Mesenchymal stem cell (in vitro differentiated cells and primary cell): ENCODE data around the gene RBL2.

Experiments used
- DNase-seq: peaks from one replicate; pipeline ENCODE4 v3.0.0-alpha.2; 2013
- H2AFZ ChIP-seq: one replicate; pipeline ENCODE4 v1.6.1; 2013; ENCODE audit warnings: low read depth, mild to moderate bottlenecking, control low read depth, inconsistent platforms, low read length, moderate library complexity
- H2AK5ac ChIP-seq: 2 replicates; pipeline ENCODE4 v1.6.1; 2013; ENCODE audit warnings: low read length, moderate library complexity, mild to moderate bottlenecking, inconsistent platforms; ENCODE audit not compliant: severe bottlenecking
- H2BK120ac ChIP-seq: one replicate; pipeline ENCODE4 v1.6.1; 2013; ENCODE audit warnings: low read depth, mild to moderate bottlenecking, inconsistent platforms, low read length, moderate library complexity
- H2BK12ac ChIP-seq, 2 experiments: one replicate each; pipeline ENCODE4 v1.6.1; 2013; ENCODE audit warnings: inconsistent platforms in 2 of 2, low read length in 2 of 2, mild to moderate bottlenecking in 2 of 2, moderate library complexity in 2 of 2, control low read depth in 1 of 2
- H2BK15ac ChIP-seq: one replicate; pipeline ENCODE4 v1.6.1; 2013; ENCODE audit warnings: mild to moderate bottlenecking, low read depth, inconsistent platforms; ENCODE audit not compliant: poor library complexity, severe bottlenecking
- H2BK5ac ChIP-seq: 2 replicates; pipeline ENCODE4 v1.6.1; 2013; ENCODE audit warnings: low read depth, mild to moderate bottlenecking, low read length, control low read depth, inconsistent platforms; ENCODE audit not compliant: poor library complexity, severe bottlenecking
- H3K14ac ChIP-seq, 2 experiments: one replicate each; pipeline ENCODE4 v1.6.1; 2013; ENCODE audit warnings: inconsistent platforms in 2 of 2, low read length in 2 of 2, control low read depth in 1 of 2, mild to moderate bottlenecking in 1 of 2, moderate library complexity in 1 of 2
- H3K18ac ChIP-seq, 2 experiments: one replicate each; pipeline ENCODE4 v1.6.1; 2013; ENCODE audit warnings: inconsistent platforms in 2 of 2, low read length in 2 of 2, control low read depth in 1 of 2, low read depth in 1 of 2, mild to moderate bottlenecking in 1 of 2
- H3K23ac ChIP-seq, 2 experiments: one replicate each; pipeline ENCODE4 v1.6.1; 2013; ENCODE audit warnings: inconsistent platforms in 2 of 2, low read length in 2 of 2, mild to moderate bottlenecking in 2 of 2, moderate library complexity in 2 of 2, control low read depth in 1 of 2
- H3K27ac ChIP-seq: 2 replicates; pipeline ENCODE4 v1.5.1; 2013; ENCODE audit warnings: mild to moderate bottlenecking, moderate library complexity, low read length, control low read depth, inconsistent platforms; ENCODE audit not compliant: poor library complexity, severe bottlenecking
- H3K27me3 ChIP-seq, 2 experiments: 2 replicates each; pipeline versions ENCODE4 v1.6.1 to v1.7.0; 2013; ENCODE audit warnings: low read length in 2 of 2, mild to moderate bottlenecking in 2 of 2, moderate library complexity in 2 of 2, control low read depth in 1 of 2, inconsistent platforms in 1 of 2; ENCODE audit not compliant: control insufficient read depth in 1 of 2, insufficient read depth in 1 of 2
- H3K36me3 ChIP-seq, 2 experiments: 2 replicates each; pipeline versions ENCODE4 v1.6.1 to v1.7.0; 2013; ENCODE audit warnings: low read length in 2 of 2, control low read depth in 1 of 2, inconsistent platforms in 1 of 2, low read depth in 1 of 2, mild to moderate bottlenecking in 1 of 2; ENCODE audit not compliant: insufficient read depth in 2 of 2, control insufficient read depth in 1 of 2
- H3K4ac ChIP-seq, 2 experiments: one replicate each; pipeline ENCODE4 v1.6.1; 2013; ENCODE audit warnings: inconsistent platforms in 2 of 2, low read length in 2 of 2, mild to moderate bottlenecking in 2 of 2, moderate library complexity in 2 of 2, control low read depth in 1 of 2, low read depth in 1 of 2
- H3K4me1 ChIP-seq: 2 replicates; pipeline ENCODE4 v1.6.1; 2013; ENCODE audit warnings: low read depth, low read length, control low read depth; ENCODE audit not compliant: control insufficient read depth, insufficient read depth
- H3K4me2 ChIP-seq: 2 replicates; pipeline ENCODE4 v1.6.1; 2013; ENCODE audit warnings: low read length, mild to moderate bottlenecking, inconsistent platforms; ENCODE audit not compliant: poor library complexity, severe bottlenecking
- H3K4me3 ChIP-seq, 2 experiments: 2 replicates each; pipeline versions ENCODE4 v1.5.1 to v1.7.0; 2013; ENCODE audit warnings: low read length in 2 of 2, mild to moderate bottlenecking in 2 of 2, control low read depth in 1 of 2, low read depth in 1 of 2; ENCODE audit not compliant: insufficient read depth in 1 of 2
- H3K79me1 ChIP-seq: replicated peaks from 2 replicates; pipeline ENCODE4 v1.6.1; 2013; ENCODE audit warnings: mild to moderate bottlenecking, control low read depth, low read length, inconsistent platforms; ENCODE audit not compliant: poor library complexity, severe bottlenecking
- H3K9ac ChIP-seq: 2 replicates; pipeline ENCODE4 v1.7.0; 2013; ENCODE audit warnings: mild to moderate bottlenecking, low read length, moderate library complexity
- H3K9me3 ChIP-seq: 2 replicates; pipeline ENCODE4 v1.7.0; 2013; ENCODE audit warnings: mild to moderate bottlenecking, low read length; ENCODE audit not compliant: control insufficient read depth
- H4K8ac ChIP-seq: one replicate; pipeline ENCODE4 v1.6.1; 2013; ENCODE audit warnings: inconsistent platforms, mild to moderate bottlenecking, low read length, moderate library complexity
- H4K91ac ChIP-seq: one replicate; pipeline ENCODE4 v1.6.1; 2013; ENCODE audit warnings: mild to moderate bottlenecking, low read length, inconsistent platforms
- WGBS: methylation state at CpG from one replicate; pipeline ENCODE4 v1.1.7; 2013; ENCODE audit warnings: mixed read lengths; 5-methylcytosine and 5-hydroxymethylcytosine counted together

The RBL2 gene

GRCh38 chr16:53503270-53503923, 69.1 kb downstream of the RBL2 start:
- peak overlapping the region; percentile 81 to 91 for H3K18ac ChIP-seq
- H4K91ac ChIP-seq: peak overlapping the region; percentile 75
- H4K8ac ChIP-seq: peak overlapping the region; percentile 98
- peak overlapping the region in 1 of 2 experiments; percentile 35 for H3K23ac ChIP-seq
- H2BK5ac ChIP-seq: no peak overlapping the region
- no peak overlapping the region for H2BK15ac ChIP-seq
- peak overlapping the region in 1 of 2 experiments; percentile 73 for H3K14ac ChIP-seq
- peak overlapping the region; percentile 57 to 85 for H3K4ac ChIP-seq
- no peaks in the 10 kb centered on the region for H3K9me3 ChIP-seq
- peak; percentile 100 for DNase-seq
- WGBS: under 1% methylated on average over 45 of the region's 46 CpGs
- H2BK12ac ChIP-seq: no peak overlapping the region
- H2AFZ ChIP-seq: peak overlapping the region; percentile 60
- peak overlapping the region; percentile 75 for H2AK5ac ChIP-seq
- peak overlapping the region; percentile 74 for H3K4me2 ChIP-seq
- H2BK120ac ChIP-seq: peak overlapping the region; percentile 68
- H3K9ac ChIP-seq: peak overlapping the region; percentile 87
- peaks cover 0 to 9% of the 10 kb centered on the region in 2 experiments for H3K36me3 ChIP-seq
- H3K79me1 ChIP-seq: peaks cover 17% of the 10 kb centered on the region
- no peaks in the 10 kb centered on the region for H3K27me3 ChIP-seq
- H3K4me1 ChIP-seq: peaks cover 9% of the 10 kb centered on the region
- peak overlapping the region; percentile 95 for H3K27ac ChIP-seq
- peak overlapping the region; percentile 78 to 87 for H3K4me3 ChIP-seq

- peaks cover 17% of the 10 kb centered on the region for H3K79me1 ChIP-seq
- H3K27me3 ChIP-seq: no peaks in the 10 kb centered on the region
- peak overlapping the region; percentile 99 for H4K8ac ChIP-seq
- H2BK120ac ChIP-seq: peak overlapping the region; percentile 68
- H4K91ac ChIP-seq: peak overlapping the region; percentile 91
- H2BK15ac ChIP-seq: no peak overlapping the region
- H3K4me1 ChIP-seq: peaks cover 9% of the 10 kb centered on the region
- H3K18ac ChIP-seq: peak overlapping the region; percentile 31 to 90
- 21% methylated on average over 11 of the region's 15 CpGs for WGBS
- H2BK5ac ChIP-seq: no peak overlapping the region
- peak overlapping the region in 1 of 2 experiments; percentile 78 for H3K4me3 ChIP-seq
- no peaks in the 10 kb centered on the region for H3K9me3 ChIP-seq
- peak; percentile 46 for DNase-seq
- H3K4me2 ChIP-seq: peak overlapping the region; percentile 66
- H3K23ac ChIP-seq: no peak overlapping the region
- no peak overlapping the region for H2AFZ ChIP-seq
- peak overlapping the region; percentile 87 for H3K9ac ChIP-seq
- peaks cover 0 to 1% of the 10 kb centered on the region in 2 experiments for H3K36me3 ChIP-seq
- peak overlapping the region; percentile 95 for H3K27ac ChIP-seq
- peak overlapping the region; percentile 60 for H2AK5ac ChIP-seq
- no peak overlapping the region for H2BK12ac ChIP-seq
- peak overlapping the region in 1 of 2 experiments; percentile 19 for H3K14ac ChIP-seq
- peak overlapping the region; percentile 59 to 85 for H3K4ac ChIP-seq
Measured at GRCh38 chr16:53503991-53504663, 69.9 kb downstream of the RBL2 start.

- Histone ChIP-seq H2BK12ac (peak overlapping the region in 1 of 2 experiments; percentile 4), H3K9ac (peak overlapping the region; percentile 87), H3K23ac (no peak overlapping the region), H3K9me3 (no peaks in the 10 kb centered on the region), H3K18ac (no peak overlapping the region), H3K4me3 (peak overlapping the region in 1 of 2 experiments; percentile 78), H3K36me3 (no peaks in the 10 kb centered on the region), H3K79me1 (peaks cover 17% of the 10 kb centered on the region), H4K8ac (peak overlapping the region; percentile 99), H3K4ac (peak overlapping the region; percentile 35 to 59), H3K14ac (no peak overlapping the region), H4K91ac (no peak overlapping the region), H2BK5ac (no peak overlapping the region), H2BK15ac (no peak overlapping the region), H3K27me3 (no peaks in the 10 kb centered on the region), H3K4me1 (peaks cover 9% of the 10 kb centered on the region), H2AK5ac (peak overlapping the region; percentile 60), H2BK120ac (no peak overlapping the region), H3K27ac (peak overlapping the region; percentile 95), H3K4me2 (peak overlapping the region; percentile 66), H2AFZ (no peak overlapping the region)
- peak; percentile 32 for DNase-seq
- 87% methylated on average over 7 of the region's 7 CpGs for WGBS
Measured at GRCh38 chr16:53504665-53505064, 70.4 kb downstream of the RBL2 start.

- no peak overlapping the region for H3K4ac ChIP-seq
- no peak overlapping the region for H2BK120ac ChIP-seq
- no peak for DNase-seq
- H4K8ac ChIP-seq: no peak overlapping the region
- peaks cover 11% of the 10 kb centered on the region for H3K4me1 ChIP-seq
- H4K91ac ChIP-seq: no peak overlapping the region
- no peak overlapping the region for H2AK5ac ChIP-seq
- no peaks in the 10 kb centered on the region for H3K36me3 ChIP-seq
- no peak overlapping the region for H2AFZ ChIP-seq
- H3K79me1 ChIP-seq: peaks cover 11% of the 10 kb centered on the region
- no peak overlapping the region for H2BK5ac ChIP-seq
- no peak overlapping the region for H3K4me2 ChIP-seq
- H3K27ac ChIP-seq: no peak overlapping the region
- no peaks in the 10 kb centered on the region for H3K27me3 ChIP-seq
- H3K9ac ChIP-seq: no peak overlapping the region
- no peak overlapping the region for H2BK12ac ChIP-seq
- H3K14ac ChIP-seq: no peak overlapping the region
- no peaks in the 10 kb centered on the region for H3K9me3 ChIP-seq
- no peak overlapping the region for H3K18ac ChIP-seq
- no CpG with 5 or more reads among the region's 3 CpGs for WGBS
- no peak overlapping the region for H3K4me3 ChIP-seq
- no peak overlapping the region for H2BK15ac ChIP-seq
- H3K23ac ChIP-seq: no peak overlapping the region
Measured at GRCh38 chr16:53506254-53506653, 72.0 kb downstream of the RBL2 start.
